Panc1 (cell line): ENCODE measurements around the gene TIGAR.

Experiments used
- CTCF ChIP-seq: fragments of 450-650 bp; IDR thresholded peaks from 2 replicates; pipeline ENCODE4 v1.5.1; 2017; ENCODE audit warnings: mild to moderate bottlenecking
- TCF7L2 ChIP-seq: IDR thresholded peaks from 2 replicates; pipeline ENCODE4 v1.6.1; 2011; ENCODE audit warnings: mild to moderate bottlenecking, low read depth, low read length, inconsistent platforms

GRCh38 chr12:4274396-4275015 is 46.5 kb upstream of the TIGAR start:
- TF ChIP-seq CTCF (no peak), TCF7L2 (no peak)
